ENCODE data around the gene IFT57. TPM values are rescaled to one million over a fixed set of nuclear protein-coding genes. Genes with fewer than 3 reads are reported as not detected.

Gene IFT57
- total and polyA plus RNA-seq, 2 experiments from 2014 or later, result 28.6 to 49.0 TPM

DNA sequence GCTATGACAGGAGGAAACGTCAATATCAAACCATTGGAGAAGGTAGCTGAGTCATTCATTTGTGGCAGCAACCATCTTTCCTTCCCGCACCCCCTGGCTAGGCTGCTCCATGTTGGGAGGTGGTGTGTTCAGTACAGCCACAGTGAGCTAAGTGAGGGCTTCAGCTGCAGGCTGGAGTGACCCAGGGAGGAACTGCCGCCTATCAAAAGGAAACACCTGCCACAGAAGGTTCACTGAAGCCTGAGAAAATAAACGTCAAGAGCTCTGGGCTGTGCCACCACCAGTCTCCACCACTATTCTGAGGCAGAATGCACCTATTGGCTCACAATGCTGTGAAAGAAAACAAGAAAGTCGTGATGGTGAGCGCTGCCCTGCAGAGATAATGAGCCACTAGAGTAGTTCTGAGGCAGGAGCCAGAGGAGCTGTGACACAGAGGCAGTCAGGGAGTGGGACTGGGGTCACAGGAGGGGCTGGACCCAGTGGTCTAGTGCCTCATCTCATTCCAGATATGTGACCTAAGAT, 96.6 kb downstream of the IFT57 start:
- Histone ChIP-seq H3K4me1 (ENCODE audit: insufficient read depth) (0 out of 2 replicates have a peak, but pooled peaks cover 3% of the 10 kb centered on the region), H3K9me2 (ENCODE audit: insufficient read depth) (peaks cover 9% of the 10 kb centered on the region; the same call in 1 of the 2 replicates), H4K20me1 (replicated peaks; ENCODE audit: insufficient read depth) (no peaks in the 10 kb centered on the region), H3K79me2 (replicated peaks; ENCODE audit: insufficient read depth) (no peaks in the 10 kb centered on the region), H3K36me3 (ENCODE audit: insufficient read depth) (no peaks in the 10 kb centered on the region), H3K4me3 (no peak overlapping the region), H3K27me3 (ENCODE audit: insufficient read depth) (no peaks in the 10 kb centered on the region), H3K27ac (ENCODE audit: low read depth) (no peak overlapping the region), H3K4me2 (no peak overlapping the region), H3F3A (replicated peaks; ENCODE audit: low read depth) (no peaks in the 10 kb centered on the region), H2AFZ (no peak overlapping the region)
- no peak overlapping the region; the same call in none of the 2 replicates for H3K27ac Mint-ChIP-seq
- no peaks in the 10 kb centered on the region for H3K36me3 Mint-ChIP-seq (ENCODE audit: low read depth)
- TF ChIP-seq STAT1 (IDR thresholded peaks at IDR 0.05; ENCODE audit: unreplicated experiment), result no peak
- TF ChIP-seq CREB1 (CRISPR knock-in tag; IDR thresholded peaks at IDR 0.05; ENCODE audit: low read depth), result no peak
- TF ChIP-seq NANOG (IDR thresholded peaks at IDR 0.05; ENCODE audit: borderline replicate concordance), result no peak
- TF ChIP-seq, protein P1, sequence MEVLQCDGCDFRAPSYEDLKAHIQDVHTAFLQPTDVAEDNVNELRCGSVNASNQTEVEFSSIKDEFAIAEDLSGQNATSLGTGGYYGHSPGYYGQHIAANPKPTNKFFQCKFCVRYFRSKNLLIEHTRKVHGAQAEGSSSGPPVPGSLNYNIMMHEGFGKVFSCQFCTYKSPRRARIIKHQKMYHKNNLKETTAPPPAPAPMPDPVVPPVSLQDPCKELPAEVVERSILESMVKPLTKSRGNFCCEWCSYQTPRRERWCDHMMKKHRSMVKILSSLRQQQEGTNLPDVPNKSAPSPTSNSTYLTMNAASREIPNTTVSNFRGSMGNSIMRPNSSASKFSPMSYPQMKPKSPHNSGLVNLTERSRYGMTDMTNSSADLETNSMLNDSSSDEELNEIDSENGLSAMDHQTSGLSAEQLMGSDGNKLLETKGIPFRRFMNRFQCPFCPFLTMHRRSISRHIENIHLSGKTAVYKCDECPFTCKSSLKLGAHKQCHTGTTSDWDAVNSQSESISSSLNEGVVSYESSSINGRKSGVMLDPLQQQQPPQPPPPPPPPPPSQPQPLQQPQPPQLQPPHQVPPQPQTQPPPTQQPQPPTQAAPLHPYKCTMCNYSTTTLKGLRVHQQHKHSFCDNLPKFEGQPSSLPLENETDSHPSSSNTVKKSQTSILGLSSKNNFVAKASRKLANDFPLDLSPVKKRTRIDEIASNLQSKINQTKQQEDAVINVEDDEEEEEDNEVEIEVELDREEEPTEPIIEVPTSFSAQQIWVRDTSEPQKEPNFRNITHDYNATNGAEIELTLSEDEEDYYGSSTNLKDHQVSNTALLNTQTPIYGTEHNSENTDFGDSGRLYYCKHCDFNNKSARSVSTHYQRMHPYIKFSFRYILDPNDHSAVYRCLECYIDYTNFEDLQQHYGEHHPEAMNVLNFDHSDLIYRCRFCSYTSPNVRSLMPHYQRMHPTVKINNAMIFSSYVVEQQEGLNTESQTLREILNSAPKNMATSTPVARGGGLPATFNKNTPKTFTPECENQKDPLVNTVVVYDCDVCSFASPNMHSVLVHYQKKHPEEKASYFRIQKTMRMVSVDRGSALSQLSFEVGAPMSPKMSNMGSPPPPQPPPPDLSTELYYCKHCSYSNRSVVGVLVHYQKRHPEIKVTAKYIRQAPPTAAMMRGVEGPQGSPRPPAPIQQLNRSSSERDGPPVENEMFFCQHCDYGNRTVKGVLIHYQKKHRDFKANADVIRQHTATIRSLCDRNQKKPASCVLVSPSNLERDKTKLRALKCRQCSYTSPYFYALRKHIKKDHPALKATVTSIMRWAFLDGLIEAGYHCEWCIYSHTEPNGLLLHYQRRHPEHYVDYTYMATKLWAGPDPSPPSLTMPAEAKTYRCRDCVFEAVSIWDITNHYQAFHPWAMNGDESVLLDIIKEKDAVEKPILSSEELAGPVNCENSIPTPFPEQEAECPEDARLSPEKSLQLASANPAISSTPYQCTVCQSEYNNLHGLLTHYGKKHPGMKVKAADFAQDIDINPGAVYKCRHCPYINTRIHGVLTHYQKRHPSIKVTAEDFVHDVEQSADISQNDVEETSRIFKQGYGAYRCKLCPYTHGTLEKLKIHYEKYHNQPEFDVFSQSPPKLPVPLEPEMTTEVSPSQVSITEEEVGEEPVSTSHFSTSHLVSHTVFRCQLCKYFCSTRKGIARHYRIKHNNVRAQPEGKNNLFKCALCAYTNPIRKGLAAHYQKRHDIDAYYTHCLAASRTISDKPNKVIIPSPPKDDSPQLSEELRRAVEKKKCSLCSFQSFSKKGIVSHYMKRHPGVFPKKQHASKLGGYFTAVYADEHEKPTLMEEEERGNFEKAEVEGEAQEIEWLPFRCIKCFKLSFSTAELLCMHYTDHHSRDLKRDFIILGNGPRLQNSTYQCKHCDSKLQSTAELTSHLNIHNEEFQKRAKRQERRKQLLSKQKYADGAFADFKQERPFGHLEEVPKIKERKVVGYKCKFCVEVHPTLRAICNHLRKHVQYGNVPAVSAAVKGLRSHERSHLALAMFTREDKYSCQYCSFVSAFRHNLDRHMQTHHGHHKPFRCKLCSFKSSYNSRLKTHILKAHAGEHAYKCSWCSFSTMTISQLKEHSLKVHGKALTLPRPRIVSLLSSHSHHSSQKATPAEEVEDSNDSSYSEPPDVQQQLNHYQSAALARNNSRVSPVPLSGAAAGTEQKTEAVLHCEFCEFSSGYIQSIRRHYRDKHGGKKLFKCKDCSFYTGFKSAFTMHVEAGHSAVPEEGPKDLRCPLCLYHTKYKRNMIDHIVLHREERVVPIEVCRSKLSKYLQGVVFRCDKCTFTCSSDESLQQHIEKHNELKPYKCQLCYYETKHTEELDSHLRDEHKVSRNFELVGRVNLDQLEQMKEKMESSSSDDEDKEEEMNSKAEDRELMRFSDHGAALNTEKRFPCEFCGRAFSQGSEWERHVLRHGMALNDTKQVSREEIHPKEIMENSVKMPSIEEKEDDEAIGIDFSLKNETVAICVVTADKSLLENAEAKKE (CRISPR knock-in tag; IDR thresholded peaks at IDR 0.05), result no peak
- TF ChIP-seq ZNF331 (CRISPR knock-in tag; IDR thresholded peaks at IDR 0.05; ENCODE audit: low read depth), result no peak
- ATAC-seq (no peak), DNase-seq (ENCODE audit: low spot score) (no peak)
- no peaks in the 10 kb centered on the region; the same call in 2 of the 3 replicates for H3K9me3 Mint-ChIP-seq
- H3K4me1 Mint-ChIP-seq, result peaks cover 20% of the 10 kb centered on the region
- peaks cover 4% of the 10 kb centered on the region for H3K27me3 Mint-ChIP-seq (ENCODE audit: insufficient read depth, low read depth, poor library complexity)
- H3K4me3 Mint-ChIP-seq, result no peak overlapping the region

DNA sequence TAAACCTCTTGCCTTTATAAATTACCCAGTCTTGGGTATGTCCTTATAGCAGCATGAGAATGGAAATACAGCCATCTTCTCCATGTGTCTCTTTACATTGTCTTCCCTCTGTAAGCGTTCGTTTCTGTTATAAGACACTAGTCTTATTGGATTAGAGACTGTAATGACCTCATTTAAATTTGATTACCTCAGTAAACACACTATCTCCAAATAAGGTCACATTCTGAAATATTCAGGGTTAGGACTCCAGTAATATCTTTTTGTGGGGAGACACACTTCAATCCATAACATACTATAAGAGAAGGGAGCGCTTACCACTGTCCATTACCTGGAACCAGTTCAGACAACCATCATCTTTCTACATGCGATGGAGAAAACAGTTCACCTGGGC, 97.1 kb downstream of the IFT57 start:
- peaks cover 9% of the 10 kb centered on the region; the same call in 1 of the 2 replicates for H3K9me2 ChIP-seq (ENCODE audit: insufficient read depth)
- ATAC-seq (no peak), DNase-seq (ENCODE audit: low spot score) (no peak)
- no peak overlapping the region for H3K27ac Mint-ChIP-seq
- no peak overlapping the region for H3K4me3 Mint-ChIP-seq
- no peaks in the 10 kb centered on the region for H3K36me3 Mint-ChIP-seq (ENCODE audit: low read depth)
- H3K4me2 ChIP-seq, result no peak overlapping the region
- H3F3A ChIP-seq (replicated peaks; ENCODE audit: low read depth), result no peaks in the 10 kb centered on the region
- H3K27me3 Mint-ChIP-seq (ENCODE audit: insufficient read depth, low read depth, poor library complexity), result peaks cover 4% of the 10 kb centered on the region
- no peaks in the 10 kb centered on the region for H3K36me3 ChIP-seq (ENCODE audit: insufficient read depth)
- H2AFZ ChIP-seq, result no peak overlapping the region
- no peaks in the 10 kb centered on the region for H4K20me1 ChIP-seq (replicated peaks; ENCODE audit: insufficient read depth)
- H3K4me1 ChIP-seq (ENCODE audit: insufficient read depth), result 0 out of 2 replicates have a peak, but pooled peaks cover 3% of the 10 kb centered on the region
- no peak overlapping the region for H3K27ac ChIP-seq (ENCODE audit: low read depth)
- no peaks in the 10 kb centered on the region for H3K79me2 ChIP-seq (replicated peaks; ENCODE audit: insufficient read depth)
- peaks cover 20% of the 10 kb centered on the region for H3K4me1 Mint-ChIP-seq
- H3K27me3 ChIP-seq (ENCODE audit: insufficient read depth), result no peaks in the 10 kb centered on the region
- no peaks in the 10 kb centered on the region; the same call in 2 of the 3 replicates for H3K9me3 Mint-ChIP-seq
- H3K4me3 ChIP-seq, result no peak overlapping the region
- TF ChIP-seq CTCF (conservative IDR thresholded peaks at IDR 0.05; ENCODE audit: low read depth in 2 of 2) (no peak), ETS1 (IDR thresholded peaks at IDR 0.05) (no peak), CREB1 (CRISPR knock-in tag; IDR thresholded peaks at IDR 0.05; ENCODE audit: low read depth) (no peak), EZH2 (IDR thresholded peaks at IDR 0.05; ENCODE audit: low read depth, unreplicated experiment) (no peak)

All from GM23338 (cell line).